Mesenchymal stem cell (in vitro differentiated cells and primary cell): ENCODE measurements around the gene GDF9.
A peak's percentile ranks its signal among the peaks of the same experiment; 100 is the strongest.

Source experiments
- DNase-seq: peaks from one replicate; pipeline ENCODE4 v3.0.0-alpha.2; 2013
- H2AFZ ChIP-seq: one replicate; pipeline ENCODE4 v1.6.1; 2013; ENCODE audit warnings: low read depth, mild to moderate bottlenecking, control low read depth, inconsistent platforms, low read length, moderate library complexity
- H2AK5ac ChIP-seq: 2 replicates; pipeline ENCODE4 v1.6.1; 2013; ENCODE audit warnings: low read length, moderate library complexity, mild to moderate bottlenecking, inconsistent platforms; ENCODE audit not compliant: severe bottlenecking
- H2BK120ac ChIP-seq: one replicate; pipeline ENCODE4 v1.6.1; 2013; ENCODE audit warnings: low read depth, mild to moderate bottlenecking, inconsistent platforms, low read length, moderate library complexity
- H2BK12ac ChIP-seq, 2 experiments: one replicate each; pipeline ENCODE4 v1.6.1; 2013; ENCODE audit warnings: inconsistent platforms in 2 of 2, low read length in 2 of 2, mild to moderate bottlenecking in 2 of 2, moderate library complexity in 2 of 2, control low read depth in 1 of 2
- H2BK15ac ChIP-seq: one replicate; pipeline ENCODE4 v1.6.1; 2013; ENCODE audit warnings: mild to moderate bottlenecking, low read depth, inconsistent platforms; ENCODE audit not compliant: poor library complexity, severe bottlenecking
- H2BK5ac ChIP-seq: 2 replicates; pipeline ENCODE4 v1.6.1; 2013; ENCODE audit warnings: low read depth, mild to moderate bottlenecking, low read length, control low read depth, inconsistent platforms; ENCODE audit not compliant: poor library complexity, severe bottlenecking
- H3K14ac ChIP-seq, 2 experiments: one replicate each; pipeline ENCODE4 v1.6.1; 2013; ENCODE audit warnings: inconsistent platforms in 2 of 2, low read length in 2 of 2, control low read depth in 1 of 2, mild to moderate bottlenecking in 1 of 2, moderate library complexity in 1 of 2
- H3K18ac ChIP-seq, 2 experiments: one replicate each; pipeline ENCODE4 v1.6.1; 2013; ENCODE audit warnings: inconsistent platforms in 2 of 2, low read length in 2 of 2, control low read depth in 1 of 2, low read depth in 1 of 2, mild to moderate bottlenecking in 1 of 2
- H3K23ac ChIP-seq, 2 experiments: one replicate each; pipeline ENCODE4 v1.6.1; 2013; ENCODE audit warnings: inconsistent platforms in 2 of 2, low read length in 2 of 2, mild to moderate bottlenecking in 2 of 2, moderate library complexity in 2 of 2, control low read depth in 1 of 2
- H3K27ac ChIP-seq: 2 replicates; pipeline ENCODE4 v1.5.1; 2013; ENCODE audit warnings: mild to moderate bottlenecking, moderate library complexity, low read length, control low read depth, inconsistent platforms; ENCODE audit not compliant: poor library complexity, severe bottlenecking
- H3K27me3 ChIP-seq, 2 experiments: 2 replicates each; pipeline versions ENCODE4 v1.6.1 to v1.7.0; 2013; ENCODE audit warnings: low read length in 2 of 2, mild to moderate bottlenecking in 2 of 2, moderate library complexity in 2 of 2, control low read depth in 1 of 2, inconsistent platforms in 1 of 2; ENCODE audit not compliant: control insufficient read depth in 1 of 2, insufficient read depth in 1 of 2
- H3K36me3 ChIP-seq, 2 experiments: 2 replicates each; pipeline versions ENCODE4 v1.6.1 to v1.7.0; 2013; ENCODE audit warnings: low read length in 2 of 2, control low read depth in 1 of 2, inconsistent platforms in 1 of 2, low read depth in 1 of 2, mild to moderate bottlenecking in 1 of 2; ENCODE audit not compliant: insufficient read depth in 2 of 2, control insufficient read depth in 1 of 2
- H3K4ac ChIP-seq, 2 experiments: one replicate each; pipeline ENCODE4 v1.6.1; 2013; ENCODE audit warnings: inconsistent platforms in 2 of 2, low read length in 2 of 2, mild to moderate bottlenecking in 2 of 2, moderate library complexity in 2 of 2, control low read depth in 1 of 2, low read depth in 1 of 2
- H3K4me1 ChIP-seq: 2 replicates; pipeline ENCODE4 v1.6.1; 2013; ENCODE audit warnings: low read depth, low read length, control low read depth; ENCODE audit not compliant: control insufficient read depth, insufficient read depth
- H3K4me2 ChIP-seq: 2 replicates; pipeline ENCODE4 v1.6.1; 2013; ENCODE audit warnings: low read length, mild to moderate bottlenecking, inconsistent platforms; ENCODE audit not compliant: poor library complexity, severe bottlenecking
- H3K4me3 ChIP-seq, 2 experiments: 2 replicates each; pipeline versions ENCODE4 v1.5.1 to v1.7.0; 2013; ENCODE audit warnings: low read length in 2 of 2, mild to moderate bottlenecking in 2 of 2, control low read depth in 1 of 2, low read depth in 1 of 2; ENCODE audit not compliant: insufficient read depth in 1 of 2
- H3K79me1 ChIP-seq: replicated peaks from 2 replicates; pipeline ENCODE4 v1.6.1; 2013; ENCODE audit warnings: mild to moderate bottlenecking, control low read depth, low read length, inconsistent platforms; ENCODE audit not compliant: poor library complexity, severe bottlenecking
- H3K9ac ChIP-seq: 2 replicates; pipeline ENCODE4 v1.7.0; 2013; ENCODE audit warnings: mild to moderate bottlenecking, low read length, moderate library complexity
- H3K9me3 ChIP-seq: 2 replicates; pipeline ENCODE4 v1.7.0; 2013; ENCODE audit warnings: mild to moderate bottlenecking, low read length; ENCODE audit not compliant: control insufficient read depth
- H4K8ac ChIP-seq: one replicate; pipeline ENCODE4 v1.6.1; 2013; ENCODE audit warnings: inconsistent platforms, mild to moderate bottlenecking, low read length, moderate library complexity
- H4K91ac ChIP-seq: one replicate; pipeline ENCODE4 v1.6.1; 2013; ENCODE audit warnings: mild to moderate bottlenecking, low read length, inconsistent platforms
- WGBS: methylation state at CpG from one replicate; pipeline ENCODE4 v1.1.7; 2013; ENCODE audit warnings: mixed read lengths; 5-methylcytosine and 5-hydroxymethylcytosine counted together

Gene GDF9

DNA sequence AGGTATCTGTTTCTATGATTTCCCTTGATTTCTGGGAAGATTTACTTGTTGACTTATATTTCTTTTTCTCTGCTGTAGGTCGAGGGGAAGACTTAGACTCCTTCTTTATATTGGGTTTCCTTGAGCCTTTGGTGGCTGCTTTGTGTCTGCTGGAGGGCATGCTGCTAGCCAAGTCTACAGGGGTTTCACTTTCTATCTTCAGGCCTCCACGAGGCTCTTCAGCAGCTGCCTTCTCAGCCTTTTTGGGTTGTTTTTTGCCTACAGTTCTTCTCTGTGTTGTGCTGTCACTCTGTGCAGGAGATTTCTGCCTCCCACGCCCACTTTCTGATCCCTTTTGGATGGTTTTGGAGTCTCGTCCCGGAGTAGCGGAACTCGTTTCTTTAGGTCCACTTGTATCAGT, 30.4 kb upstream of the GDF9 start:
- Histone ChIP-seq H3K23ac (no peak overlapping the region), H3K4me1 (no peaks in the 10 kb centered on the region)

DNA sequence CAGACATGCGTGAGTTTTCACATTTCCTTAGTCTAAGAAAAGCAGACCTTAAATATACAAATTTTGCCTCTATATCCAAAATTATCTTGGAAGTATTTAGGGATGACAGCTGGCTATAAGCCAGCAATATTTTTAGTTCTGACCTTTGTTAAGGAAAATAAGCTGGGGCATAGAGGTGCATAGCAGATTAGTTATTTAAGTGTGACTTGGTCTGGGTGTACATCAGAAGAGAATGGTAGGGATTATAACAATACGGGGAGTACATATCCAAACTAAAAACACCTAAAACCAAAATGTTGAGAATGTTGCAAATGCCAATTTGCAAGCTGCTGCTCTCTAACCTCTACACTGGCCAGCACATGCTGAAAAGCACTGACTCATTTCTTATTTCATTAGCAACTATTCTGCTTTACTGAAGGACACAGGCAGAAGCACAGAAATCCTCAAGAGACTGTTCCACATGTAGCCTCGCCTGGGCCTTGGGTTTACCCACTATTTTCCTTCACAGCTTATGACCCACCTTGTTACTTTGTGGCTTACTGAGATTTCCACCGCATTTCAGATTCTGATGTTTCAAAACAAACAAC, 29.5 kb upstream of the GDF9 start:
- Histone ChIP-seq H3K4me1 (no peaks in the 10 kb centered on the region), H3K9me3 (no peaks in the 10 kb centered on the region), H2BK15ac (no peak overlapping the region), H2BK120ac (no peak overlapping the region), H2BK5ac (no peak overlapping the region), H3K79me1 (peaks cover 18% of the 10 kb centered on the region), H3K27me3 (no peaks in the 10 kb centered on the region), H2AK5ac (no peak overlapping the region), H3K4me2 (no peak overlapping the region), H3K14ac (no peak overlapping the region), H3K9ac (peak overlapping the region; percentile 11), H2BK12ac (no peak overlapping the region), H4K8ac (no peak overlapping the region), H2AFZ (no peak overlapping the region), H3K18ac (peak overlapping the region in 1 of 2 experiments; percentile 12), H3K4me3 (no peak overlapping the region), H3K36me3 (peaks cover 24 to 90% of the 10 kb centered on the region in 2 experiments), H3K4ac (no peak overlapping the region), H4K91ac (no peak overlapping the region), H3K23ac (no peak overlapping the region), H3K27ac (no peak overlapping the region)
- DNase-seq, result no peak
- 97% methylated on average over 3 of the region's 4 CpGs for WGBS

More for the DNA sequence above, 30.4 kb upstream of the GDF9 start:
- Histone ChIP-seq H2BK5ac (no peak overlapping the region), H3K79me1 (peaks cover 20% of the 10 kb centered on the region), H4K91ac (no peak overlapping the region), H2BK15ac (no peak overlapping the region), H3K4ac (no peak overlapping the region), H3K27me3 (no peaks in the 10 kb centered on the region), H3K14ac (no peak overlapping the region), H4K8ac (no peak overlapping the region), H3K9ac (peak overlapping the region; percentile 11), H3K4me2 (no peak overlapping the region), H3K18ac (no peak overlapping the region), H2BK12ac (no peak overlapping the region), H3K9me3 (no peaks in the 10 kb centered on the region), H3K27ac (no peak overlapping the region), H2AK5ac (no peak overlapping the region), H3K36me3 (peaks cover 24 to 90% of the 10 kb centered on the region in 2 experiments), H2AFZ (no peak overlapping the region), H3K4me3 (no peak overlapping the region), H2BK120ac (no peak overlapping the region)
- DNase-seq, result no peak
- 97% methylated on average over 7 of the region's 7 CpGs for WGBS

DNA sequence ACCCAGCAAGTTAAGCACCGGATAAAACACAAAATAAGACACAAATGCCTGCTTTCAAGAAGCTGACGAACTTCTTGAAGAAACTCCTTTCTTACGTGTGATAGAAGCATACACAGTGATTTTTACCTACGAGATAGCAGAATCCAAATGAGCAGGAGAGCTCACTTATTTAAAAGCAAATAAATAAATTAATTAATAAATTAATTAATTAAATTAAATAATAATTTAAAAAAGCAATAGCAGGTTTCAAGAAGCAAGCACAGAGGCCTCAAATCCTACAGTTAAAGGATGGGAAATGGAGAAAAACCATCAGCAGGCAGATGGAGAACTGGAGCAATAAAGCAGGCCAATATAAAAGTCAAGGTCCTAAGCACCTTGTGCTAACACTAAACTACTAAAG, 24.5 kb upstream of the GDF9 start:
- Histone ChIP-seq H2AK5ac (no peak overlapping the region), H3K9me3 (no peaks in the 10 kb centered on the region), H3K18ac (no peak overlapping the region), H2BK15ac (no peak overlapping the region), H2BK12ac (no peak overlapping the region), H3K36me3 (peaks cover 17 to 98% of the 10 kb centered on the region in 2 experiments), H3K4ac (no peak overlapping the region), H3K23ac (no peak overlapping the region), H3K4me2 (no peak overlapping the region), H3K9ac (no peak overlapping the region), H3K27me3 (no peaks in the 10 kb centered on the region), H2AFZ (no peak overlapping the region), H2BK5ac (no peak overlapping the region), H3K14ac (no peak overlapping the region), H4K91ac (no peak overlapping the region), H4K8ac (no peak overlapping the region), H3K79me1 (peaks cover 11% of the 10 kb centered on the region), H3K4me3 (no peak overlapping the region), H2BK120ac (no peak overlapping the region), H3K27ac (no peak overlapping the region), H3K4me1 (no peaks in the 10 kb centered on the region)
- WGBS, result 96% methylated on average over 3 of the region's 4 CpGs
- DNase-seq, result no peak

DNA sequence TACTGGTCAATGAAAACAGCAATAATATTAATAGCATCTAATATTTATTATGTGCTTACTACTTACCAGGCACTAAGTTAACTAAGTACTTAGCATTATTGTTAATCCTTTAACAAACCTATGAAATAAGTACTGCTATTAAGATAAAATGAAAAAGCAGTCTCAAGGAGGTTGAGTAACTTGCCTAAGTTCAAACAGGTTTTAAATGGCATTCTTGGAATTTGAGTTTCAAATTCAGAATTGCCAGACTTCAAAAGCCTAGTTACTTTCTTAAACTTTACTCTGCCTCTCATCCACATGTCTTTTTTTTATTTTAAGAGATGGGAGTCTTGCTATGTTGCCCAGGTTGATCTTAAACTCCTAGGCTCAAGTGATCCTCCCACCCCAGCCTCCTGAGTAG, 23.2 kb upstream of the GDF9 start:
- no peak overlapping the region for H3K14ac ChIP-seq
- H4K91ac ChIP-seq, result no peak overlapping the region
- no peaks in the 10 kb centered on the region for H3K9me3 ChIP-seq
- H3K4me3 ChIP-seq, result no peak overlapping the region
- peaks cover 14 to 95% of the 10 kb centered on the region in 2 experiments for H3K36me3 ChIP-seq
- no peak overlapping the region for H2BK5ac ChIP-seq
- no peaks in the 10 kb centered on the region for H3K27me3 ChIP-seq
- H2BK12ac ChIP-seq, result no peak overlapping the region
- H2BK120ac ChIP-seq, result no peak overlapping the region
- H3K9ac ChIP-seq, result no peak overlapping the region
- H2BK15ac ChIP-seq, result no peak overlapping the region
- no peak overlapping the region for H2AK5ac ChIP-seq
- no peak overlapping the region for H2AFZ ChIP-seq
- no peak for DNase-seq
- no peak overlapping the region for H3K18ac ChIP-seq
- H3K4me1 ChIP-seq, result no peaks in the 10 kb centered on the region
- no peak overlapping the region for H3K4ac ChIP-seq
- H3K79me1 ChIP-seq, result peaks cover 7% of the 10 kb centered on the region
- no peak overlapping the region for H3K4me2 ChIP-seq
- H3K27ac ChIP-seq, result no peak overlapping the region
- no peak overlapping the region for H3K23ac ChIP-seq
- no peak overlapping the region for H4K8ac ChIP-seq
